WTC11 (cell line): ENCODE measurements around the gene NAV2. TPM values are rescaled to one million over a fixed set of nuclear protein-coding genes. Genes with fewer than 3 reads are reported as not detected.

Experiments used
- ATAC-seq: fragments of 200-7000 bp; cut with Tn5 transposase; 2 replicates; pipeline ENCODE4 v1.10.0; 2021; ENCODE audit warnings: mild to moderate bottlenecking, moderate library complexity
- CTCF ChIA-PET: fragments of 300-600 bp; sonication (Branson Sonifier 250); formaldehyde crosslinking; loops from one replicate; lab custom pipeline; 2021; ENCODE audit warnings: antibody characterized with exemption; lab: Charles Lee
- POLR2A ChIA-PET: fragments of 350-600 bp; sonication (Branson Sonifier 250); formaldehyde crosslinking; loops from one replicate; lab custom pipeline; 2021; ENCODE audit warnings: antibody characterized with exemption; lab: Charles Lee
- DNase-seq: peaks from one replicate; pipeline ENCODE4 v3.0.0; 2021; ENCODE audit warnings: low spot score
- H3K27ac Mint-ChIP-seq: 2 replicates; pipeline ENCODE4 v1.8.0; 2021; ENCODE audit warnings: mixed read lengths
- H3K27me3 Mint-ChIP-seq: 2 replicates; pipeline ENCODE4 v1.8.0; 2021; ENCODE audit warnings: low read depth, mild to moderate bottlenecking, moderate library complexity, mixed read lengths
- H3K36me3 Mint-ChIP-seq: 2 replicates; pipeline ENCODE4 v1.8.0; 2021; ENCODE audit warnings: mixed read lengths
- H3K4me1 Mint-ChIP-seq: 2 replicates; pipeline ENCODE4 v1.8.0; 2022; ENCODE audit warnings: mixed read lengths
- H3K4me3 Mint-ChIP-seq: 2 replicates; pipeline ENCODE4 v1.8.0; 2021; ENCODE audit warnings: mild to moderate bottlenecking, moderate library complexity, mixed read lengths
- H3K9me3 Mint-ChIP-seq: 2 replicates; pipeline ENCODE4 v1.8.0; 2021; ENCODE audit warnings: mixed read lengths
- ETV6 ChIP-seq: sonication (generic); formaldehyde crosslinking; IDR thresholded peaks from 2 replicates; pipeline ENCODE4 v1.8.1; 2022; ENCODE audit warnings: mild to moderate bottlenecking, missing genetic modification reagents
- GRHL2 ChIP-seq: fragments of 250-450 bp; sonication (Bioruptor Pico); IDR thresholded peaks from 2 replicates; pipeline ENCODE4 v1.8.0; 2022; ENCODE audit warnings: mild to moderate bottlenecking, moderate library complexity; ENCODE audit not compliant: insufficient replicate concordance, severe bottlenecking
- NFATC4 ChIP-seq: fragments of 250-450 bp; sonication (Bioruptor Pico); IDR thresholded peaks from 2 replicates; pipeline ENCODE4 v1.9.0; 2021; ENCODE audit warnings: mild to moderate bottlenecking
- SMAD4 ChIP-seq: sonication (generic); formaldehyde crosslinking; IDR thresholded peaks from 2 replicates; pipeline ENCODE4 v1.8.0; 2022; ENCODE audit warnings: mild to moderate bottlenecking, missing genetic modification reagents
- TP53 ChIP-seq: sonication (generic); formaldehyde crosslinking; IDR thresholded peaks from 2 replicates; pipeline ENCODE4 v1.8.1; 2023; ENCODE audit warnings: mild to moderate bottlenecking, missing genetic modification reagents
- total RNA-seq: library from RNA; stranded (reverse); gene quantifications from 3 replicates; pipeline ENCODE4 v1.2.3, GENCODE V29; 2021
- TF ChIP-seq, protein P1 (sequence below): sonication (generic); formaldehyde crosslinking; IDR thresholded peaks from 2 replicates; pipeline ENCODE4 v1.8.0; 2023; ENCODE audit warnings: missing genetic modification reagents, mild to moderate bottlenecking, borderline replicate concordance
- TF ChIP-seq, protein P2 (sequence below): fragments of 250-450 bp; sonication (Bioruptor Pico); conservative IDR thresholded peaks from 2 replicates; pipeline ENCODE4 v1.9.0; 2021; ENCODE audit warnings: mild to moderate bottlenecking
- TF ChIP-seq, protein P3 (sequence below): sonication (generic); formaldehyde crosslinking; IDR thresholded peaks from 2 replicates; pipeline ENCODE4 v1.8.0; 2022; ENCODE audit warnings: mild to moderate bottlenecking, missing genetic modification reagents

The NAV2 gene
- total RNA-seq, 1 experiment from 2014 or later, result 42.8 TPM

DNA sequence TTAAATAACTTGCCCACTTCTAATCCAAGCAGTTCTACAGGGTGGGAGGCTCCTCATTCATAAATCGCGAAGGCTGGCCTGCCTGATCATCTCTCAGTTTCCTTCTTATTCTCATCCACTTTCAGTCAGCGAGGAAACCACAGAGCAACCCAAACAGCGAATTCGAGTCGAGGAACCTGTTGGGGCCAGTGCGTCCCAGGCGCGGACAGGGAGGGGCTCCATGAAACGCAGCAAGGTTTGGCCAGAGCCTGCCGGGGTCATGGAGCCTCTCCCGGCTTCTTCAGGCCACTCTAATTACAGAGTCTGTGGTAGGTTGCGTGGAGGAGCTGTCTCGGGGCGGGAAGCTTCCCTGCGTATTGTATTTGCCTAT is 741 bp upstream of the NAV2 start:
- no peaks in the 10 kb centered on the region for H3K9me3 Mint-ChIP-seq
- DNase-seq (peak; percentile 50), ATAC-seq (peak; percentile 26)
- H3K36me3 Mint-ChIP-seq, result no peaks in the 10 kb centered on the region
- H3K4me3 Mint-ChIP-seq, result peak overlapping the region; percentile 79
- H3K27ac Mint-ChIP-seq, result peak overlapping the region; percentile 98
- ChIA-PET POLR2A (interaction anchor here (0.6 kb wide), 1 partner anchor 31 kb away, joined by 3 read pairs; no protein-coding TSS in a partner anchor), CTCF (interaction anchor here (0.8 to 1.4 kb wide), 6 partner anchors 27 to 191 kb away, joined by 3 to 7 read pairs (median 4); no protein-coding TSS in a partner anchor)
- H3K27me3 Mint-ChIP-seq, result peaks cover 60% of the 10 kb centered on the region
- H3K4me1 Mint-ChIP-seq, result peaks cover 22% of the 10 kb centered on the region
- TF ChIP-seq ETV6 (CRISPR knock-in tag), result peak; percentile 4; the same call in 1 of the 2 replicates
- TF ChIP-seq SMAD4 (CRISPR knock-in tag), result no peak

DNA sequence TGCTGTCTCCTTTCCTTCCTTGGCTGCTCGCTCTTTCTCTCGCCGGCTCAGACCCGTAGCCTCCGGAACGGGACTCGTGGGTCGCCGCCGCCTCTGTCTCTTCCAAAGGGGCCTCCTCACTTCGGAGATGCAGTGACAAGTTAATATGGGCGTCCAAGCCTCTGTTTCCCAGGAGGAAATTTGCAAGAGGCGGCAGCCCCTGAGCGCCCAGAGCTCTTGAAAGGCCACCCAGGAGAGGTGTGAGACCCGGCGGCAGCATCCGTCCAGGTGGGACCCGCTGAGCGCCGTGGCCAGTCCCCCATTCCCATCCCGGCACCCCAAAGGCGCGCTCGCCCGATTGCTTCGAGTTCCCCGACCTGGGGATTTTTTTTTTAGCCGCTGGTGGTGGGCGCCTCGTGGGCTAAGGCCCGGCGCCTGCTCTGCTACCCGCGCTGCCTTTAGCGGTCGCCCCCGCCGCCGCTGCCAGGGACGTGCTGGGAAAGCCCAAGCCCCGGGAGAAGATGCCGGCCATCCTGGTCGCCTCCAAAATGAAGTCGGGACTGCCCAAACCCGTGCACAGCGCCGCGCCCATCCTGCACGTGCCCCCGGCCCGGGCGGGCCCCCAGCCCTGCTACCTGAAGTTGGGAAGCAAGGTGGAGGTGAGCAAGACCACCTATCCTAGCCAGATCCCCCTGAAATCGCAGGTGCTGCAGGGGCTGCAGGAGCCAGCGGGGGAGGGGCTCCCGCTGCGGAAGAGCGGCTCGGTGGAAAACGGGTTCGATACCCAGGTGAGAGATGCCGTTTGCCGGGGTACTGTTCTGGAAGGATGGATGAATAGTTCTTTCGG is 772 bp downstream of the NAV2 start:
- H3K9me3 Mint-ChIP-seq, result no peaks in the 10 kb centered on the region
- peak overlapping the region; percentile 83 for H3K4me3 Mint-ChIP-seq
- no peaks in the 10 kb centered on the region for H3K36me3 Mint-ChIP-seq
- peaks cover 22% of the 10 kb centered on the region for H3K4me1 Mint-ChIP-seq
- ChIA-PET CTCF (interaction anchor here (0.6 to 1.7 kb wide), 8 partner anchors 10 to 451 kb away, joined by 3 to 15 read pairs (median 4); no protein-coding TSS in a partner anchor), POLR2A (no interaction called here)
- 0 out of 2 replicates have a peak, but pooled peaks have one; percentile 1 for ATAC-seq
- TF ChIP-seq, protein P1, sequence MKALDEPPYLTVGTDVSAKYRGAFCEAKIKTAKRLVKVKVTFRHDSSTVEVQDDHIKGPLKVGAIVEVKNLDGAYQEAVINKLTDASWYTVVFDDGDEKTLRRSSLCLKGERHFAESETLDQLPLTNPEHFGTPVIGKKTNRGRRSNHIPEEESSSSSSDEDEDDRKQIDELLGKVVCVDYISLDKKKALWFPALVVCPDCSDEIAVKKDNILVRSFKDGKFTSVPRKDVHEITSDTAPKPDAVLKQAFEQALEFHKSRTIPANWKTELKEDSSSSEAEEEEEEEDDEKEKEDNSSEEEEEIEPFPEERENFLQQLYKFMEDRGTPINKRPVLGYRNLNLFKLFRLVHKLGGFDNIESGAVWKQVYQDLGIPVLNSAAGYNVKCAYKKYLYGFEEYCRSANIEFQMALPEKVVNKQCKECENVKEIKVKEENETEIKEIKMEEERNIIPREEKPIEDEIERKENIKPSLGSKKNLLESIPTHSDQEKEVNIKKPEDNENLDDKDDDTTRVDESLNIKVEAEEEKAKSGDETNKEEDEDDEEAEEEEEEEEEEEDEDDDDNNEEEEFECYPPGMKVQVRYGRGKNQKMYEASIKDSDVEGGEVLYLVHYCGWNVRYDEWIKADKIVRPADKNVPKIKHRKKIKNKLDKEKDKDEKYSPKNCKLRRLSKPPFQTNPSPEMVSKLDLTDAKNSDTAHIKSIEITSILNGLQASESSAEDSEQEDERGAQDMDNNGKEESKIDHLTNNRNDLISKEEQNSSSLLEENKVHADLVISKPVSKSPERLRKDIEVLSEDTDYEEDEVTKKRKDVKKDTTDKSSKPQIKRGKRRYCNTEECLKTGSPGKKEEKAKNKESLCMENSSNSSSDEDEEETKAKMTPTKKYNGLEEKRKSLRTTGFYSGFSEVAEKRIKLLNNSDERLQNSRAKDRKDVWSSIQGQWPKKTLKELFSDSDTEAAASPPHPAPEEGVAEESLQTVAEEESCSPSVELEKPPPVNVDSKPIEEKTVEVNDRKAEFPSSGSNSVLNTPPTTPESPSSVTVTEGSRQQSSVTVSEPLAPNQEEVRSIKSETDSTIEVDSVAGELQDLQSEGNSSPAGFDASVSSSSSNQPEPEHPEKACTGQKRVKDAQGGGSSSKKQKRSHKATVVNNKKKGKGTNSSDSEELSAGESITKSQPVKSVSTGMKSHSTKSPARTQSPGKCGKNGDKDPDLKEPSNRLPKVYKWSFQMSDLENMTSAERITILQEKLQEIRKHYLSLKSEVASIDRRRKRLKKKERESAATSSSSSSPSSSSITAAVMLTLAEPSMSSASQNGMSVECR (CRISPR knock-in tag), result peak; percentile 38; the same call in 1 of the 2 replicates
- TF ChIP-seq, protein P2, sequence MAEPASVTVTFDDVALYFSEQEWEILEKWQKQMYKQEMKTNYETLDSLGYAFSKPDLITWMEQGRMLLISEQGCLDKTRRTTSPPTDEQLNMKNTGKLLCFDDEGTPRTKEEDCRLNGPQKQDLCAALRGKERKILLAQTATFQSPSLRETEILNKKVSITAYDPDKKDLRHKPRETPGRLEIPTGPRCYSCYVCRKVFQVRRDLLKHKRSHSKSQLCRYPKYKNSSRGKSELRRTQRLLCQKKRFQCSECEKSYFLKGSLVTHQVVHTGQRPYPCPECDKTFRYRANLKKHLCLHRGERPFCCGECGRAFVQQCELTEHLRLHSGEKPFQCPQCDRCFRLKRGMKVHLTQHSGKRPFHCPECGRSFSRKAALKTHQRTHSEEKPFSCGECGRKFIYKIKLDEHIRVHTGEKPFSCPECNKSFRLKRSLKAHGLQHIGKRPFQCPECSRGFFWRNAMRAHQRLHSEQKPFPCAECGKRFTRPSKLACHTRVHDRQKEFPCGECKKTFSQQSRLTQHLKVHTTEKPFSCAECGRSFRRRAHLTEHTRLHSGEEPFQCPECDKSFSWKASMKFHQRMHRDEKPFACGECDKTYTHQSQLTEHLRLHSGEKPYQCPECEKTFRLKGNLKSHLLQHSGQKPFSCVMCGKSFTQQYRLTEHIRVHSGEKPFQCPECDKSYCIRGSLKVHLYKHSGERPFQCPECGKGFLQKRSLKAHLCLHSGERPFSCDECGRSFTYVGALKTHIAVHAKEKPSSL (CRISPR knock-in tag), result no peak
- TF ChIP-seq NFATC4 (CRISPR knock-in tag) (no peak), TP53 (0 out of 2 replicates have a peak, but pooled peaks have one; percentile 8)
- TF ChIP-seq, protein P3, sequence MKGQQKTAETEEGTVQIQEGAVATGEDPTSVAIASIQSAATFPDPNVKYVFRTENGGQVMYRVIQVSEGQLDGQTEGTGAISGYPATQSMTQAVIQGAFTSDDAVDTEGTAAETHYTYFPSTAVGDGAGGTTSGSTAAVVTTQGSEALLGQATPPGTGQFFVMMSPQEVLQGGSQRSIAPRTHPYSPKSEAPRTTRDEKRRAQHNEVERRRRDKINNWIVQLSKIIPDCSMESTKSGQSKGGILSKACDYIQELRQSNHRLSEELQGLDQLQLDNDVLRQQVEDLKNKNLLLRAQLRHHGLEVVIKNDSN (CRISPR knock-in tag), result 0 out of 2 replicates have a peak, but pooled peaks have one; percentile 39
- TF ChIP-seq, all 79 proteins: peak for 3
- peak; percentile 37 for DNase-seq
- peaks cover 63% of the 10 kb centered on the region for H3K27me3 Mint-ChIP-seq
- H3K27ac Mint-ChIP-seq, result no peak overlapping the region

DNA sequence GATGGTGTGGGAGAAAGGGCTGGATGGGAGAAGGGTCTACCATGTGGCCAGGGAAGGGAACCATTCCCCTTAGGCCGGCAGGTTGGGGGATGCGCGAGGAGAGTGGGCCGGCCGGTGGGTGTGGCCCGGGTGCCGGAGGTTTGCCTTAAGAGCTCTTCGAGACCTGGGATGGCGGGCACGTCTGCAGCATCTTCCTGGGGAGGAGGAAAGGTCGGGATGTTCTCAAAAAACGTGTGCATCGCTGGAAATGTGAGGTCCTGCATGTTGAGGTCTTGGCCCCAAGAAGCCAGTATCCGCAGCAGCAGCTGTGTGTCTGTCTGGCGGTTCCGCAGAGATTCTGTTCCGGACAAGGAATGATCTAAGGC is 1.4 kb downstream of the NAV2 start:
- ATAC-seq (no peak), DNase-seq (peak; percentile 34)
- POLR2A ChIA-PET, result interaction anchor here (0.5 to 0.6 kb wide), 2 partner anchors 77 to 597 kb away, joined by 3 read pairs; partner anchors contain the start of gene ZDHHC13
- Mint-ChIP-seq H3K27me3 (peaks cover 63% of the 10 kb centered on the region), H3K36me3 (no peaks in the 10 kb centered on the region)
- no peak for TF ChIP-seq GRHL2 (CRISPR knock-in tag)
- TF ChIP-seq, protein P3 (CRISPR knock-in tag), result 0 out of 2 replicates have a peak, but pooled peaks have one; percentile 7
- TF ChIP-seq, all 79 proteins: peak for 1
- CTCF ChIA-PET, result interaction anchor here (0.5 to 1.7 kb wide), 12 partner anchors 9 to 610 kb away, joined by 3 to 15 read pairs (median 3); no protein-coding TSS in a partner anchor
- Mint-ChIP-seq H3K4me1 (peaks cover 22% of the 10 kb centered on the region), H3K4me3 (peak overlapping the region; percentile 83), H3K9me3 (no peaks in the 10 kb centered on the region), H3K27ac (no peak overlapping the region)
